GM18508 (cell line): ENCODE measurements around the gene GNB3.
A peak's percentile ranks its signal among the peaks of the same experiment; 100 is the strongest.

ENCODE experiments used
- ATAC-seq: cut with Tn5 transposase; IDR thresholded peaks from one replicate; pipeline ENCODE4 v1.9.1; 2021; ENCODE audit warnings: moderate number of reproducible peaks; ENCODE audit not compliant: insufficient read depth, unreplicated experiment

GNB3 gene

GRCh38 chr12:6834873-6835272 lies 5.9 kb upstream of the GNB3 start:
- no peak for ATAC-seq

GRCh38 chr12:6836851-6837250 lies 3.9 kb upstream of the GNB3 start:
- ATAC-seq: no peak

GRCh38 chr12:6837370-6838060 lies 3.2 kb upstream of the GNB3 start:
- ATAC-seq: no peak

GRCh38 chr12:6838854-6839253 lies 1.9 kb upstream of the GNB3 start:
- ATAC-seq: no peak

- no peak for ATAC-seq
Measured at GRCh38 chr12:6839482-6840201, 1.1 kb upstream of the GNB3 start.

GRCh38 chr12:6840330-6840729 lies 395 bp upstream of the GNB3 start:
- no peak for ATAC-seq

- ATAC-seq: no peak
Measured at GRCh38 chr12:6842075-6842474, 1.4 kb downstream of the GNB3 start.

- ATAC-seq: no peak
Measured at GRCh38 chr12:6843118-6843902, 2.6 kb downstream of the GNB3 start.

- ATAC-seq: no peak
Measured at GRCh38 chr12:6845395-6845794, 4.7 kb downstream of the GNB3 start.

GRCh38 chr12:6846316-6846869 lies 5.7 kb downstream of the GNB3 start:
- ATAC-seq: no peak

GRCh38 chr12:6847676-6848075 lies 7.0 kb downstream of the GNB3 start:
- no peak for ATAC-seq

GRCh38 chr12:6849427-6849826 lies 8.7 kb downstream of the GNB3 start:
- ATAC-seq: no peak

- no peak for ATAC-seq
Measured at GRCh38 chr12:6849976-6850560, 9.3 kb downstream of the GNB3 start.

- no peak for ATAC-seq
Measured at GRCh38 chr12:6850796-6851152, 10.0 kb downstream of the GNB3 start.

GRCh38 chr12:6851153-6851920 lies 10.6 kb downstream of the GNB3 start, which contains the start of gene CDCA3:
Gene CDCA3 (minus strand): TSS chr12:6851286. CDS start chr12:6850952, 334 bp downstream.
- peak; percentile 36 for ATAC-seq

GRCh38 chr12:6851921-6852650 lies 11.4 kb downstream of the GNB3 start, which contains the start of gene USP5:
Gene USP5 (plus strand): TSS chr12:6852150. CDS start chr12:6852180, 30 bp downstream.
- peak; percentile 59 for ATAC-seq

- no peak for ATAC-seq
Measured at GRCh38 chr12:6852651-6853354, 12.1 kb downstream of the GNB3 start.

- no peak for ATAC-seq
Measured at GRCh38 chr12:6853626-6854025, 12.9 kb downstream of the GNB3 start.
